HepG2 (cell line): ENCODE measurements around the gene RNFT2. TPM values are rescaled to one million over a fixed set of nuclear protein-coding genes. Genes with fewer than 3 reads are reported as not detected.

Experiments
- ATAC-seq: fragments of 200-7000 bp; cut with Tn5 transposase; 3 replicates; pipeline ENCODE4 v1.9.1; 2020; ENCODE audit warnings: mild to moderate bottlenecking, moderate library complexity
- BruUV-seq: library from RNA; stranded (reverse); fragments of 400-500 nt; replicated peaks from 2 replicates; lab custom pipeline; 2021; lab: Mats Ljungman, UMichigan
- CTCF ChIA-PET: fragments of 300-600 bp; formaldehyde crosslinking; extraction: SDS; loops from one replicate; lab custom pipeline; 2021; ENCODE audit warnings: low total read pairs, inconsistent platforms, low intra/inter-chr PET ratio; lab: Yijun Ruan, JAX
- POLR2A ChIA-PET: fragments of 350-600 bp; sonication (Branson Sonifier 250); formaldehyde crosslinking; loops from one replicate; lab custom pipeline; 2020; ENCODE audit warnings: antibody characterized with exemption, inconsistent platforms; lab: Yijun Ruan, JAX
- DNase-seq: peaks from one replicate; pipeline ENCODE4 v3.0.0-alpha.2; 2015; ENCODE audit warnings: low spot score
- FAIRE-seq: peaks from 3 replicates; lab custom pipeline; 2011; peaks lifted over from hg19 to GRCh38; lab: Jason Lieb, UNC
- H2AFZ ChIP-seq: one replicate; pipeline ENCODE4 v1.6.1; 2011; ENCODE audit warnings: low read length, inconsistent platforms
- H3K27ac ChIP-seq: fragments of 300-600 bp; 3 replicates; pipeline ENCODE4 v1.8.0; 2011; ENCODE audit warnings: mixed run types, mild to moderate bottlenecking, mixed read lengths, low read length, inconsistent platforms; ENCODE audit not compliant: insufficient read depth; ENCODE audit errors: extremely low read length
- H3K27me3 ChIP-seq, 2 experiments: fragments of 200-600 bp in 1 of 2; 2 replicates in 1 of 2; 3 replicates in 1 of 2; pipeline versions ENCODE4 v1.6.0 to v1.8.0; 2011; ENCODE audit warnings: low read length in 2 of 2, mild to moderate bottlenecking in 2 of 2, moderate library complexity in 2 of 2, inconsistent platforms in 1 of 2; ENCODE audit not compliant: insufficient read depth in 2 of 2, control insufficient read depth in 1 of 2
- H3K36me3 ChIP-seq, 2 experiments: fragments of 200-600 bp in 1 of 2; replicated peaks in 1 of 2; 2 replicates in 1 of 2; 3 replicates in 1 of 2; pipeline versions ENCODE4 v1.5.1 to v1.8.0; 2011; ENCODE audit warnings: low read length in 2 of 2, inconsistent platforms in 1 of 2; ENCODE audit not compliant: insufficient read depth in 2 of 2, control insufficient read depth in 1 of 2
- H3K4me1 ChIP-seq: 2 replicates; pipeline ENCODE4 v1.5.1; 2012; ENCODE audit warnings: low read length, inconsistent platforms; ENCODE audit not compliant: insufficient read depth
- H3K4me2 ChIP-seq: 2 replicates; pipeline ENCODE4 v1.6.0; 2011; ENCODE audit warnings: low read depth, low read length, inconsistent platforms
- H3K4me3 ChIP-seq, 3 experiments: fragments of 200-600 bp in 1 of 3; sonication (generic), shearing (Covaris generic) in 1 of 3; replicated peaks in 1 of 3; 2 replicates each; pipeline ENCODE4 v1.5.1; 2011 to 2016; ENCODE audit warnings: low read length in 3 of 3, inconsistent platforms in 2 of 3, low read depth in 2 of 3, mild to moderate bottlenecking in 2 of 3, control low read depth in 1 of 3, mixed read lengths in 1 of 3; ENCODE audit not compliant: insufficient read depth in 1 of 3
- H3K79me2 ChIP-seq: one replicate; pipeline ENCODE4 v1.6.1; 2011; ENCODE audit warnings: low read length, inconsistent platforms; ENCODE audit not compliant: insufficient read depth
- H3K9ac ChIP-seq: 2 replicates; pipeline ENCODE4 v1.6.0; 2011; ENCODE audit warnings: mild to moderate bottlenecking, low read depth, low read length, inconsistent platforms; ENCODE audit not compliant: insufficient read depth
- H3K9me3 ChIP-seq: 2 replicates; pipeline ENCODE4 v1.5.1; 2012; ENCODE audit warnings: mild to moderate bottlenecking, low read length
- H4K20me1 ChIP-seq: 2 replicates; pipeline ENCODE4 v1.6.0; 2011; ENCODE audit warnings: inconsistent platforms, mild to moderate bottlenecking, low read length, moderate library complexity; ENCODE audit not compliant: insufficient read depth
- ATF7 ChIP-seq, 2 experiments: fragments of 450-650 bp in 1 of 2; sonication (generic) in 1 of 2; formaldehyde crosslinking in 1 of 2; IDR thresholded peaks; 2 replicates each; pipeline versions ENCODE4 v1.4.0 to v1.6.1; 2016 to 2020; ENCODE audit warnings: antibody characterized with exemption in 1 of 2, mild to moderate bottlenecking in 1 of 2, missing genetic modification reagents in 1 of 2
- HNRNPK ChIP-seq: fragments of 200-400 bp; formaldehyde crosslinking; IDR thresholded peaks from 2 replicates; pipeline ENCODE4 v1.6.1; 2018; ENCODE audit warnings: low read length, low read depth, moderate library complexity, mild to moderate bottlenecking; ENCODE audit not compliant: poor library complexity, severe bottlenecking
- SATB2 ChIP-seq: sonication (generic); formaldehyde crosslinking; IDR thresholded peaks from 2 replicates; pipeline ENCODE4 v1.5.0; 2020; ENCODE audit warnings: missing genetic modification reagents
- ZNF468 ChIP-seq: sonication (generic); formaldehyde crosslinking; IDR thresholded peaks from 2 replicates; pipeline ENCODE4 v1.8.0; 2022; ENCODE audit warnings: mild to moderate bottlenecking, moderate library complexity, missing genetic modification reagents
- ZNF629 ChIP-seq: sonication (generic); formaldehyde crosslinking; conservative IDR thresholded peaks from 2 replicates; pipeline ENCODE4 v1.5.0; 2020; ENCODE audit warnings: missing genetic modification reagents
- ZNF678 ChIP-seq: sonication (generic); formaldehyde crosslinking; IDR thresholded peaks from 2 replicates; pipeline ENCODE4 v1.4.0; 2020; ENCODE audit warnings: mild to moderate bottlenecking, missing genetic modification reagents
- WGBS: methylation state at CpG from one replicate; pipeline ENCODE4 v1.1.6; 2017; ENCODE audit warnings: low lambda C conversion rate; 5-methylcytosine and 5-hydroxymethylcytosine counted together
- in situ Hi-C: cut with HindIII; loops from 2 replicates; pipeline ENCODE4 v1.10.0; 2017; ENCODE audit warnings: low pct_unique_long_range_greater_than_20kb; ENCODE audit not compliant: extremely low pct_ligation_motif_present
- intact Hi-C: fragments of 100-400 bp; cut with micrococcal nuclease; formaldehyde crosslinking; loops from one replicate; pipeline ENCODE4 v1.10.0; 2022; ENCODE audit not compliant: unreplicated experiment
- polyA plus RNA-seq, 8 experiments: library from polyadenylated mRNA; depleted of rRNA in 3 of 8; stranded (reverse) in 7 of 8; unstranded in 1 of 8; fragments of >200 nt; fragmentation: Illumina TruSeq in 4 of 8; extraction: Trizol in 4 of 8; gene quantifications; 2 replicates each; pipeline versions ENCODE4 v1.2.1 to v1.2.3, GENCODE V29; 2011 to 2016; ENCODE audit warnings: low read depth in 4 of 8, missing spikeins in 1 of 8, mixed read lengths in 1 of 8; ENCODE audit not compliant: insufficient read depth in 1 of 8
- total RNA-seq, 5 experiments: library from RNA; depleted of rRNA; stranded (reverse); fragments of >200 nt; fragmentation: Illumina TruSeq; extraction: Trizol; gene quantifications; 2 replicates each; pipeline ENCODE4 v1.2.3, GENCODE V29; 2016; ENCODE audit warnings: low read depth in 1 of 5

The RNFT2 gene
- total and polyA plus RNA-seq, 2 of the 13 experiments (the other 11 are each of a cell fraction or from before 2014, with no cell fraction given), result 3.3 to 8.3 TPM

GRCh38 chr12:116765271-116765670 lies 27.2 kb downstream of the RNFT2 start:
- ATAC-seq (no peak), DNase-seq (no peak)
- Histone ChIP-seq H3K9me3 (no peaks in the 10 kb centered on the region), H3K36me3 (peaks cover 3% of the 10 kb centered on the region in 2 experiments; a peak in 2 of 5 replicates), H3K9ac (no peak overlapping the region), H3K4me3 (no peak overlapping the region), H3K79me2 (no peaks in the 10 kb centered on the region), H2AFZ (no peak overlapping the region), H3K27ac (no peak overlapping the region)
- intact Hi-C loops, result no loop called here
- in situ Hi-C loops, result no loop called here
- ChIA-PET CTCF (no interaction called here), POLR2A (no interaction called here)
- no TSS peak for BruUV-seq
- TF ChIP-seq SATB2 (CRISPR knock-in tag) (no peak), ATF7 (IDR thresholded peaks at IDR 0.05) (0 out of 2 replicates have a peak, but pooled peaks have one; percentile 26), ATF7 (CRISPR knock-in tag; IDR thresholded peaks at IDR 0.05) (no peak)
- TF ChIP-seq, all 625 proteins: peak for 1
- Histone ChIP-seq H3K27me3 (no peaks in the 10 kb centered on the region), H3K4me1 (no peaks in the 10 kb centered on the region), H4K20me1 (no peaks in the 10 kb centered on the region), H3K4me2 (no peak overlapping the region)
- no peak for FAIRE-seq
- WGBS, result 94% methylated on average over 5 of the region's 5 CpGs

- DNase-seq, result no peak
- no peak for ATAC-seq
- Histone ChIP-seq H3K27me3 (no peaks in the 10 kb centered on the region), H3K9me3 (no peaks in the 10 kb centered on the region), H3K4me3 (no peak overlapping the region), H3K4me1 (no peaks in the 10 kb centered on the region), H3K4me2 (no peak overlapping the region), H3K36me3 (peaks cover 2 to 3% of the 10 kb centered on the region in 2 experiments; a peak in 2 of 5 replicates), H3K27ac (no peak overlapping the region), H4K20me1 (no peaks in the 10 kb centered on the region), H2AFZ (no peak overlapping the region), H3K79me2 (no peaks in the 10 kb centered on the region), H3K9ac (no peak overlapping the region)
- BruUV-seq, result no TSS peak
- FAIRE-seq, result no peak
- CTCF ChIA-PET, result no interaction called here
- TF ChIP-seq ZNF629, result peak; percentile 61
- no peak for TF ChIP-seq HNRNPK
- no peak for TF ChIP-seq ZNF468 (CRISPR knock-in tag)
- TF ChIP-seq ZNF678, result no peak
- intact Hi-C loops, result no loop called here
- WGBS, result 95% methylated on average over 3 of the region's 3 CpGs
- POLR2A ChIA-PET, result no interaction called here
- in situ Hi-C loops, result no loop called here
These were observed 28.2 kb downstream of the RNFT2 start for GRCh38 chr12:116766285-116766684.
